Mesothelial cell of epicardium (in vitro differentiated cells): Measurements from ENCODE around the gene SAMD8. TPM values are rescaled to one million over a fixed set of nuclear protein-coding genes. Genes with fewer than 3 reads are reported as not detected.

Experiments
- DNase-seq, 2 experiments: peaks; one replicate each; pipeline ENCODE4 v3.0.0; 2021; ENCODE audit warnings: low spot score in 2 of 2; ENCODE audit not compliant: unreplicated experiment in 2 of 2
- H3K27ac Mint-ChIP-seq: 2 replicates; pipeline ENCODE4 v1.8.0; 2021; ENCODE audit warnings: mixed read lengths
- H3K27me3 Mint-ChIP-seq: 2 replicates; pipeline ENCODE4 v1.8.0; 2021; ENCODE audit warnings: low read depth, mixed read lengths
- H3K36me3 Mint-ChIP-seq: 2 replicates; pipeline ENCODE4 v1.8.0; 2021; ENCODE audit warnings: mixed read lengths
- H3K4me1 Mint-ChIP-seq: 2 replicates; pipeline ENCODE4 v1.8.0; 2021; ENCODE audit warnings: mixed read lengths
- H3K4me3 Mint-ChIP-seq: 2 replicates; pipeline ENCODE4 v1.8.0; 2021; ENCODE audit warnings: mild to moderate bottlenecking, moderate library complexity, mixed read lengths
- H3K9me3 Mint-ChIP-seq: 2 replicates; pipeline ENCODE4 v1.8.0; 2021; ENCODE audit warnings: mixed read lengths
- total RNA-seq: library from RNA; stranded (reverse); gene quantifications from 3 replicates; pipeline ENCODE4 v1.2.1, GENCODE V29; 2021
- TF ChIP-seq, protein P1 (sequence below): fragments of 200-600 bp; sonication (generic); IDR thresholded peaks from one replicate; pipeline ENCODE4 v1.5.0; 2021; ENCODE audit warnings: antibody characterized with exemption; ENCODE audit not compliant: unreplicated experiment

SAMD8 gene
- total RNA-seq, 1 donor from 2014 or later: 25.6 TPM

DNA sequence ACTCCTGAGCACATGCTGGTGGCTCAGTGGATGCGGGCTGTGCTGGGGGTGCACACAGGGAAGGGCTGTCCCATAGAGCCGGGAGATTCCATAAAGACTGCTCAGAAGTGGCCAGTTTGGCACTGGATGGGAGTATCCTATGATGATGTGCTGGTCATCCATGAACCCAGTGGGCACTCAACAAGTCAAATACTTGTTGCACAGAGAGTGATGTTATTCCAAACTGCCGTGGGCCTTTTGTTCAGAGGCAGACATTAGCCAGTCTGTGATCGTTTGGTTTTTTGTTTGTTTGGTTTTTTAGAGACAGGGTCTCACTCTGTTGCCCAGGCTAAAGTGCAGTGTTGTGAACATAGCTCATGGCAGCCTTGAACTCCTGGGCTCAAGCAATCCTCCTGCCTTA is 30.9 kb upstream of the SAMD8 start:
- Mint-ChIP-seq H3K27me3 (no peaks in the 10 kb centered on the region), H3K4me1 (peaks cover 26% of the 10 kb centered on the region), H3K27ac (no peak overlapping the region), H3K9me3 (peaks cover 8% of the 10 kb centered on the region), H3K4me3 (no peak overlapping the region), H3K36me3 (peaks cover 5% of the 10 kb centered on the region)
- TF ChIP-seq, protein P1, sequence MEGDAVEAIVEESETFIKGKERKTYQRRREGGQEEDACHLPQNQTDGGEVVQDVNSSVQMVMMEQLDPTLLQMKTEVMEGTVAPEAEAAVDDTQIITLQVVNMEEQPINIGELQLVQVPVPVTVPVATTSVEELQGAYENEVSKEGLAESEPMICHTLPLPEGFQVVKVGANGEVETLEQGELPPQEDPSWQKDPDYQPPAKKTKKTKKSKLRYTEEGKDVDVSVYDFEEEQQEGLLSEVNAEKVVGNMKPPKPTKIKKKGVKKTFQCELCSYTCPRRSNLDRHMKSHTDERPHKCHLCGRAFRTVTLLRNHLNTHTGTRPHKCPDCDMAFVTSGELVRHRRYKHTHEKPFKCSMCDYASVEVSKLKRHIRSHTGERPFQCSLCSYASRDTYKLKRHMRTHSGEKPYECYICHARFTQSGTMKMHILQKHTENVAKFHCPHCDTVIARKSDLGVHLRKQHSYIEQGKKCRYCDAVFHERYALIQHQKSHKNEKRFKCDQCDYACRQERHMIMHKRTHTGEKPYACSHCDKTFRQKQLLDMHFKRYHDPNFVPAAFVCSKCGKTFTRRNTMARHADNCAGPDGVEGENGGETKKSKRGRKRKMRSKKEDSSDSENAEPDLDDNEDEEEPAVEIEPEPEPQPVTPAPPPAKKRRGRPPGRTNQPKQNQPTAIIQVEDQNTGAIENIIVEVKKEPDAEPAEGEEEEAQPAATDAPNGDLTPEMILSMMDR: no peak
- no peak for DNase-seq

DNA sequence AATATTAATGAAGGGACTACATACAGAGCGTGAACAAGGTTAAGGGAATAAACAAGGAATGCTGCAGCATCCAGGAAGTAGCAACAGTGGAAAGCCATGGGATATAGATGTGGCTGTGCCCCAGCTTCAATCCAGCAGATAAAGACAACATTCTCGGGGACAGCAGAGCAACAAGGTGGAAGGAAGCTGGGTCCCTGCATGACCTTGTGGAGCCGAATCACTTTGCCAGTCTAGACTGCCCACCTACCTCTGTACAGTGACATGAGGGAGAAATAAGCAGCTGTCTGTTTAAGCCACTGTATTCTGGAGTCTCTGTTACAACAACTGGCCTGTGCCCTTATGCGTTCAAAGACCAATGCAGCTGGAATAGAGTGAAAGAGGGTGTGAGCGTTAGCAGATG is 30.1 kb upstream of the SAMD8 start:
- Mint-ChIP-seq H3K4me3 (no peak overlapping the region), H3K9me3 (peaks cover 8% of the 10 kb centered on the region), H3K27me3 (no peaks in the 10 kb centered on the region), H3K36me3 (peaks cover 5% of the 10 kb centered on the region), H3K27ac (no peak overlapping the region), H3K4me1 (peaks cover 34% of the 10 kb centered on the region)
- DNase-seq: no peak
- TF ChIP-seq, protein P1: no peak

DNA sequence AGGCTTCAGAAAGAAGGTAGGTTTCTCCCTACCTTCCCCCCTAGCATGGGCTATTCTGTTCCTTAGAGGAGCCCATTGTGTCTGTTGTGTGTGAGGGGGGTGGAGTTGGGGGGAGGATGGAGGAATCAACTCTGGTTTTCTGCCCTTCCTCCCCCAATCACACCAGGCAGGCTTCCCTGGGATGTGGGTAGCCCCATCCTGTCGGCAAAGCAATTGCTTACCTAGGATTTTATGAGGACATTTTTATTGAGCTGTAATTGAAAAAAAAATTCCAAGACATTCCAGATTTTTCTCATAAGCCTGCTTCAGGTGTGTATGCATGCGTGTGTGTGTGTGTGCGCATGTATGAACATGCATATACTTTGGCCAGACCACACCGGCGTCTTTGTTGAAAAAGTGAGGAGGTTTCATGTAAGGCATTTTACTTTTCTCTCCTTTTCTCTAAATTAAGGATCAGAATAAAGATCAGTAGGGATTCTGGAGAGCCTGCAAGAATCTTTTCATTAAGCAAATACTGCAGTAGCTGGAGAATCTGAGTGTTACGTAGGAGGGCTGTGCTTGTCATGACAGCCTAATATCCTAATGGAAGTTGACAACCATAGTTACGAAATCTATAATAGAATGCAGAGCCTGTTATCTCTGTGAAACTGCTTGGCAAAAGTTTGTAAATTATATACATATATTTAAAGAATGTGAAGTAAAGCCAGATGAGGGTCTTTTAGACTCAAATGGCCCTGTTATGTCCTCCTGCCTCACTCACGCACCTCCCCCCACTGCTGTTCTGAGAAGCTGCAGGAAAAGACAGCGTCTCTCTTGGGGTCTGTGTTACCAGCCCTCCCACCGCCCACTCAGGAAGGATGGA is 27.3 kb upstream of the SAMD8 start:
- no peak overlapping the region for H3K4me3 Mint-ChIP-seq
- peaks cover 43% of the 10 kb centered on the region for H3K4me1 Mint-ChIP-seq
- TF ChIP-seq, protein P1: no peak
- DNase-seq: no peak
- peaks cover 5% of the 10 kb centered on the region for H3K36me3 Mint-ChIP-seq
- peaks cover 8% of the 10 kb centered on the region for H3K9me3 Mint-ChIP-seq
- no peaks in the 10 kb centered on the region for H3K27me3 Mint-ChIP-seq
- peak overlapping the region; percentile 90 for H3K27ac Mint-ChIP-seq

DNA sequence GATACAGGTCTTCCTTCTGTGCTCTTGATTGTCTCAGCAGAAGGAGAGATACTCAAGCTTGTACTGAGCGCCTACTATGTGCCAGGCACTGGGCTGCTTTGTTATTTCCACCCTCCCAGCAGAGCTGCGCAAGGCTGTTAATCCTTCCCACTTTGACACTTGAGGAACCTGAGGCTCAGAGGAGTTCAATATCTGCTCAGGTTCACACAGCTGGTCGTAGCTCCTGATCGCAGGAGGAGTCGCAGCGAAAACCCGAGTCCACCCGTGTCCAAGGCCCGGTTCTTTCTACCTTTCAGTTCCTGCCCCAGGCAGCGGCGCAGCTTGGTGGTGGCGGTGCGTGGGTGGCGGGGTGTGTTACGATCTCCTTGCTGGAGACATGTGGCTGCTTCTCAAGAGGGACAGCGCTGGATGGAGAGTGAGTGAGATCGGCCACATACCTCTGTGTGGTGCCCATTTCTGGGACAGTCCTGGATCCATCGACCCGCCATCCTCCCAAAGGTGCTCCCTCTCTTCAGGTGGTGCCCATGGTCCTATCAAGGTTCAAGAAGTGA is 26.5 kb upstream of the SAMD8 start:
- TF ChIP-seq, protein P1: no peak
- H3K27ac Mint-ChIP-seq: peak overlapping the region; percentile 90
- peaks cover 8% of the 10 kb centered on the region for H3K9me3 Mint-ChIP-seq
- no peak overlapping the region for H3K4me3 Mint-ChIP-seq
- H3K27me3 Mint-ChIP-seq: no peaks in the 10 kb centered on the region
- H3K4me1 Mint-ChIP-seq: peaks cover 40% of the 10 kb centered on the region
- H3K36me3 Mint-ChIP-seq: peaks cover 5% of the 10 kb centered on the region
- DNase-seq: no peak

DNA sequence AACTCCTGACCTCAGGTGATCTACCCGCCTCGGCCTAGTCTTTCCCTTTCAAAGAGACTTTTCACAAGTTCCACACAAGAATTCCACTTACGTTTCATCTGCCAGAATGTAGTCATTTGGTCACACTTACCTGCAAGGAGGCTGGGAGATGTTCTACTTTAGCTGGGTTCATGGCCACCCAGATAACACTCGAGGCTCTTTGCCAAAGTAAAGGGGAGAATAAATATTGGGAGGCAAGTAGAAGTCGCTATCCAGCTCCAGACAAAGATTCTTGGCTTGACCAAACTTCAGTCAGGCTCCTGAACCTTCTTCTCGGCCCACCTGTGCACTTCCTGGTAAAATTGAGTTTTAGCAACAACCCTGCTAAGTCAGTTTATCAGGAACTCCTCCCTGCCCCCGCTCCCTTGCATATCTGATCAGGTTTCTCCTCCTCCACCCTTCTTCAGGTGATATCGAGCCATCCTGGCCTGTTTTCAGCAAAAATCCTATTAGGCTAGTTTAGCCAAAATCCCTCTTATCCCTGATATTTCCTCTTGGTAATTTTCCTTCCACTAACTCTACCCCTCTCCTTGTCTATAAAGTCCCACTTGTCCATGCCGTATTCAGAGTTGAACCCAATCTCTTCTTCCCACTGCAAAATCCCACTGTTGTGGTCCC is 25.1 kb upstream of the SAMD8 start:
- Mint-ChIP-seq H3K4me1 (peaks cover 42% of the 10 kb centered on the region), H3K9me3 (peaks cover 4% of the 10 kb centered on the region)

More for the DNA sequence above, 25.1 kb upstream of the SAMD8 start:
- H3K27ac Mint-ChIP-seq: peak overlapping the region; percentile 6
- no peaks in the 10 kb centered on the region for H3K27me3 Mint-ChIP-seq
- H3K4me3 Mint-ChIP-seq: no peak overlapping the region
- DNase-seq: no peak
- H3K36me3 Mint-ChIP-seq: peaks cover 3% of the 10 kb centered on the region
- TF ChIP-seq, protein P1: no peak
